Measurements from ENCODE around the gene XRCC6. TPM values are rescaled to one million over a fixed set of nuclear protein-coding genes. Genes with fewer than 3 reads are reported as not detected.
"Not testable (repeated sequence)": the region's sequence is repeated elsewhere in the genome, so short reads cannot be mapped to it uniquely, and the experiment has no call there.

Gene XRCC6
- total RNA-seq, 1 experiment from 2014 or later = 807 TPM

- in situ Hi-C loops (cut with HindIII; ENCODE audit: low sequenced_read_pairs) = no loop called here
- no peak for DNase-seq (ENCODE audit: low spot score)
Observed at GRCh38 chr22:41638748-41639147, 17.7 kb downstream of the XRCC6 start.

GRCh38 chr22:41641854-41642253 is 20.8 kb downstream of the XRCC6 start:
- in situ Hi-C loops (cut with HindIII; ENCODE audit: low sequenced_read_pairs) = no loop called here
- no peak for DNase-seq (ENCODE audit: low spot score)

GRCh38 chr22:41642331-41643110 is 21.4 kb downstream of the XRCC6 start:
- no peak for DNase-seq (ENCODE audit: low spot score)
- in situ Hi-C loops (cut with HindIII; ENCODE audit: low sequenced_read_pairs) = no loop called here

- DNase-seq (ENCODE audit: low spot score) = no peak
- in situ Hi-C loops (cut with HindIII; ENCODE audit: low sequenced_read_pairs) = no loop called here
Observed at GRCh38 chr22:41647771-41648170, 26.7 kb downstream of the XRCC6 start.

- in situ Hi-C loops (cut with HindIII; ENCODE audit: low sequenced_read_pairs) = no loop called here
- DNase-seq (ENCODE audit: low spot score) = no peak
Observed at GRCh38 chr22:41648432-41648831, 27.3 kb downstream of the XRCC6 start.

- in situ Hi-C loops (cut with HindIII; ENCODE audit: low sequenced_read_pairs) = no loop called here
- no peak for DNase-seq (ENCODE audit: low spot score)
Observed at GRCh38 chr22:41650229-41650628, 29.1 kb downstream of the XRCC6 start.

GRCh38 chr22:41650821-41651220 is 29.7 kb downstream of the XRCC6 start:
- in situ Hi-C loops (cut with HindIII; ENCODE audit: low sequenced_read_pairs) = no loop called here

GRCh38 chr22:41654322-41654721 is 33.2 kb downstream of the XRCC6 start:
- DNase-seq (ENCODE audit: low spot score) = no peak
- in situ Hi-C loops (cut with HindIII; ENCODE audit: low sequenced_read_pairs) = no loop called here

More at GRCh38 chr22:41650821-41651220, 29.7 kb downstream of the XRCC6 start:
- no peak for DNase-seq (ENCODE audit: low spot score)

GRCh38 chr22:41656556-41656955 is 35.5 kb downstream of the XRCC6 start:
- in situ Hi-C loops (cut with HindIII; ENCODE audit: low sequenced_read_pairs) = no loop called here
- no peak for DNase-seq (ENCODE audit: low spot score)

- in situ Hi-C loops (cut with HindIII; ENCODE audit: low sequenced_read_pairs) = no loop called here
- DNase-seq (ENCODE audit: low spot score) = no peak
Observed at GRCh38 chr22:41657709-41658108, 36.6 kb downstream of the XRCC6 start.

GRCh38 chr22:41658869-41659268 is 37.8 kb downstream of the XRCC6 start:
- no peak for DNase-seq (ENCODE audit: low spot score)
- in situ Hi-C loops (cut with HindIII; ENCODE audit: low sequenced_read_pairs) = no loop called here

- no peak for DNase-seq (ENCODE audit: low spot score)
- in situ Hi-C loops (cut with HindIII; ENCODE audit: low sequenced_read_pairs) = loop anchor here (10.0 kb wide), 1 partner anchor 55 kb away; no protein-coding TSS in a partner anchor
Observed at GRCh38 chr22:41659941-41660340, 38.8 kb downstream of the XRCC6 start.

- DNase-seq (ENCODE audit: low spot score) = no peak
- in situ Hi-C loops (cut with HindIII; ENCODE audit: low sequenced_read_pairs) = loop anchor here (10.0 kb wide), 1 partner anchor 56 kb away; no protein-coding TSS in a partner anchor
Observed at GRCh38 chr22:41660416-41660815, 39.3 kb downstream of the XRCC6 start.

- in situ Hi-C loops (cut with HindIII; ENCODE audit: low sequenced_read_pairs) = loop anchor here (10.0 kb wide), 1 partner anchor 56 kb away; no protein-coding TSS in a partner anchor
- no peak for DNase-seq (ENCODE audit: low spot score)
Observed at GRCh38 chr22:41661088-41661487, 40.0 kb downstream of the XRCC6 start.

GRCh38 chr22:41661713-41662112 is 40.6 kb downstream of the XRCC6 start:
- DNase-seq (ENCODE audit: low spot score) = no peak
- in situ Hi-C loops (cut with HindIII; ENCODE audit: low sequenced_read_pairs) = loop anchor here (10.0 kb wide), 1 partner anchor 57 kb away; no protein-coding TSS in a partner anchor

- not testable (repeated sequence) for DNase-seq (ENCODE audit: low spot score)
- in situ Hi-C loops (cut with HindIII; ENCODE audit: low sequenced_read_pairs) = loop anchor here (10.0 kb wide), 1 partner anchor 59 kb away; no protein-coding TSS in a partner anchor
Observed at GRCh38 chr22:41663594-41663993, 42.5 kb downstream of the XRCC6 start.

GRCh38 chr22:41664490-41664889 is 43.4 kb downstream of the XRCC6 start:
- DNase-seq (ENCODE audit: low spot score) = no peak
- in situ Hi-C loops (cut with HindIII; ENCODE audit: low sequenced_read_pairs) = loop anchor here (10.0 kb wide), 1 partner anchor 60 kb away; no protein-coding TSS in a partner anchor

- in situ Hi-C loops (cut with HindIII; ENCODE audit: low sequenced_read_pairs) = loop anchor here (10.0 kb wide), 1 partner anchor 60 kb away; no protein-coding TSS in a partner anchor
- no peak for DNase-seq (ENCODE audit: low spot score)
Observed at GRCh38 chr22:41664951-41665350, 43.9 kb downstream of the XRCC6 start.

GRCh38 chr22:41668971-41669911 is 48.1 kb downstream of the XRCC6 start:
- DNase-seq (ENCODE audit: low spot score) = no peak
- in situ Hi-C loops (cut with HindIII; ENCODE audit: low sequenced_read_pairs) = loop anchor here (10.0 kb wide), 1 partner anchor 64 kb away; no protein-coding TSS in a partner anchor

All from G401 (cell line).